ENCODE results near the gene ENO1. TPM values are rescaled to one million over a fixed set of nuclear protein-coding genes. Genes with fewer than 3 reads are reported as not detected.
A peak's percentile ranks its signal among the peaks of the same experiment; 100 is the strongest.

ENO1 gene
- total and polyA plus RNA-seq, 9 of the 15 experiments (the other 6 are each of a cell fraction or from before 2014, with no cell fraction given) = 2,249 to 7,472 (median 2,868) TPM

DNA sequence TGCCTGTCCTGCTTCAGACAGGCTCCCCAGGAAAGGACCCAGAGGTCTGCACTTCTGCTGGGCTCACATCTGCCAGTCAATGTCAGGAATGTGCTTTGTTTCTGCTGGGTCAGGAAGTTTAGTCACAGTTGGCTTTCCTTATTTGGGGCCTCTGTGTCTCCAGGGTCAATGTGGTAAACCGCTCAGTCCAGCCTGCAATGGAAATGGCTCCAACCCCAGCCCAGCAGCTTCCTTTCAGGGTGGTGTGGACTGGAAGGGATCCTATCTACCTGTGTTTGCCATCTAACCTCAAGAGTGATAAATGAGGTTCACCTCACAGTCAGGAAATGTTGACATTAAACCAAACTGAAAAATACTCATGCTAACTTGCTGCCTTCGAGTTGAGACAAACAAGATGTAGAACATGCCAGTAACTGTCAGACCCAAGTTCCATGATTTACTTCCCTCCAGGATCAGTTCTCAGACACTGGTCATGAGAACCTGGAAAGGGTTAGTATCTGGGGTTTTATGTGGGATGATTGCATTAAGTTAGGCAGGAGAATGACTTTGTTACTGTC, 20.3 kb downstream of the ENO1 start (continued):
- TF ChIP-seq, protein P1, sequence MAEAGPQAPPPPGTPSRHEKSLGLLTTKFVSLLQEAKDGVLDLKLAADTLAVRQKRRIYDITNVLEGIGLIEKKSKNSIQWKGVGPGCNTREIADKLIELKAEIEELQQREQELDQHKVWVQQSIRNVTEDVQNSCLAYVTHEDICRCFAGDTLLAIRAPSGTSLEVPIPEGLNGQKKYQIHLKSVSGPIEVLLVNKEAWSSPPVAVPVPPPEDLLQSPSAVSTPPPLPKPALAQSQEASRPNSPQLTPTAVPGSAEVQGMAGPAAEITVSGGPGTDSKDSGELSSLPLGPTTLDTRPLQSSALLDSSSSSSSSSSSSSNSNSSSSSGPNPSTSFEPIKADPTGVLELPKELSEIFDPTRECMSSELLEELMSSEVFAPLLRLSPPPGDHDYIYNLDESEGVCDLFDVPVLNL (CRISPR knock-in tag; IDR thresholded peaks at IDR 0.05; ENCODE audit: low read depth) = 0 out of 2 replicates have a peak, but pooled peaks have one; percentile 12
- 0 out of 2 replicates have a peak, but pooled peaks have one; percentile 33 for TF ChIP-seq MBD2 (IDR thresholded peaks at IDR 0.05; ENCODE audit: borderline replicate concordance, low read depth)
- 0 out of 2 replicates have a peak, but pooled peaks have one; percentile 20 for TF ChIP-seq GABPA (tag; conservative IDR thresholded peaks at IDR 0.05; ENCODE audit: low read depth)
- TF ChIP-seq MAFF (IDR thresholded peaks at IDR 0.05; ENCODE audit: low read length) = peak; percentile 60
- peak; percentile 59 for TF ChIP-seq CBFA2T2 (conservative IDR thresholded peaks at IDR 0.05)
- 0 out of 2 replicates have a peak, but pooled peaks have one; percentile 22 for TF ChIP-seq NFIC (IDR thresholded peaks at IDR 0.05)
- TF ChIP-seq ZNF707 (CRISPR knock-in tag; conservative IDR thresholded peaks at IDR 0.05) = no peak
- TF ChIP-seq NR1H2 (CRISPR knock-in tag; IDR thresholded peaks at IDR 0.05) = no peak
- TF ChIP-seq CTCFL (IDR thresholded peaks at IDR 0.05; ENCODE audit: borderline replicate concordance, insufficient read depth, low read depth, low read length, poor library complexity, severe bottlenecking) = no peak
- TF ChIP-seq, protein P2, sequence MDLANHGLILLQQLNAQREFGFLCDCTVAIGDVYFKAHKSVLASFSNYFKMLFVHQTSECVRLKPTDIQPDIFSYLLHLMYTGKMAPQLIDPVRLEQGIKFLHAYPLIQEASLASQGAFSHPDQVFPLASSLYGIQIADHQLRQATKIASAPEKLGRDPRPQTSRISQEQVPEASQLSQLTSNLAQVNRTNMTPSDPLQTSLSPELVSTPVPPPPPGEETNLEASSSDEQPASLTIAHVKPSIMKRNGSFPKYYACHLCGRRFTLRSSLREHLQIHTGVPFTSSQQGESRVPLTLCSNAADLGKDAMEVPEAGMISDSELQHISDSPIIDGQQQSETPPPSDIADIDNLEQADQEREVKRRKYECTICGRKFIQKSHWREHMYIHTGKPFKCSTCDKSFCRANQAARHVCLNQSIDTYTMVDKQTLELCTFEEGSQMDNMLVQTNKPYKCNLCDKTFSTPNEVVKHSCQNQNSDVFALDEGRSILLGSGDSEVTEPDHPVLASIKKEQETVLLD (IDR thresholded peaks at IDR 0.05) = no peak
- peak; percentile 55; the same call in 1 of the 2 replicates for TF ChIP-seq E2F1 (CRISPR knock-in tag; IDR thresholded peaks at IDR 0.05)
- peak; percentile 76 for TF ChIP-seq SMAD4 (CRISPR knock-in tag; conservative IDR thresholded peaks at IDR 0.05)
- TF ChIP-seq HNRNPUL1 (IDR thresholded peaks at IDR 0.05; ENCODE audit: low read length) = 0 out of 2 replicates have a peak, but pooled peaks have one; percentile 58
- TF ChIP-seq, protein P3, sequence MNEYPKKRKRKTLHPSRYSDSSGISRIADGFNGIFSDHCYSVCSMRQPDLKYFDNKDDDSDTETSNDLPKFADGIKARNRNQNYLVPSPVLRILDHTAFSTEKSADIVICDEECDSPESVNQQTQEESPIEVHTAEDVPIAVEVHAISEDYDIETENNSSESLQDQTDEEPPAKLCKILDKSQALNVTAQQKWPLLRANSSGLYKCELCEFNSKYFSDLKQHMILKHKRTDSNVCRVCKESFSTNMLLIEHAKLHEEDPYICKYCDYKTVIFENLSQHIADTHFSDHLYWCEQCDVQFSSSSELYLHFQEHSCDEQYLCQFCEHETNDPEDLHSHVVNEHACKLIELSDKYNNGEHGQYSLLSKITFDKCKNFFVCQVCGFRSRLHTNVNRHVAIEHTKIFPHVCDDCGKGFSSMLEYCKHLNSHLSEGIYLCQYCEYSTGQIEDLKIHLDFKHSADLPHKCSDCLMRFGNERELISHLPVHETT (CRISPR knock-in tag; conservative IDR thresholded peaks at IDR 0.05 in 1 of 2, IDR thresholded peaks at IDR 0.05 in 1 of 2) = 0 out of 4 replicates have a peak, but pooled peaks of 1 of the 2 experiments have one; percentile 21
- peak; percentile 67; the same call in 1 of the 2 replicates for TF ChIP-seq JUND (IDR thresholded peaks at IDR 0.05; ENCODE audit: borderline replicate concordance, low read depth, low read length)
- peak; percentile 51; the same call in 1 of the 3 replicates for TF ChIP-seq JUND (tag; IDR thresholded peaks at IDR 0.05; ENCODE audit: borderline replicate concordance, low read depth, low read length)
- TF ChIP-seq, protein P4, sequence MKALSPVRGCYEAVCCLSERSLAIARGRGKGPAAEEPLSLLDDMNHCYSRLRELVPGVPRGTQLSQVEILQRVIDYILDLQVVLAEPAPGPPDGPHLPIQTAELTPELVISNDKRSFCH (CRISPR knock-in tag; IDR thresholded peaks at IDR 0.05) = no peak
- TF ChIP-seq, protein P4 (tag; IDR thresholded peaks at IDR 0.05) = peak; percentile 37; the same call in 1 of the 2 replicates
- TF ChIP-seq HDAC3 (IDR thresholded peaks at IDR 0.05; ENCODE audit: borderline replicate concordance, partially characterized antibody) = peak; percentile 35
